ACHN (cell line): Measurements from ENCODE around the gene ANAPC13.

ENCODE experiments used
- DNase-seq: peaks from one replicate; pipeline ENCODE4 v3.0.0-alpha.2; 2015
- in situ Hi-C: cut with HindIII; loops from 2 replicates; pipeline ENCODE4 v1.10.0; 2017; ENCODE audit warnings: low sequenced_read_pairs, low pct_ligation_motif_present, low pct_unique_long_range_greater_than_20kb

Gene ANAPC13

GRCh38 chr3:134463676-134464063 lies 22.1 kb downstream of the ANAPC13 start:
- in situ Hi-C loops: no loop called here

GRCh38 chr3:134462331-134462941 lies 23.3 kb downstream of the ANAPC13 start:
- DNase-seq: no peak
- in situ Hi-C loops: no loop called here

More at GRCh38 chr3:134463676-134464063, 22.1 kb downstream of the ANAPC13 start:
- DNase-seq: no peak

GRCh38 chr3:134460965-134461364 lies 24.8 kb downstream of the ANAPC13 start:
- DNase-seq: no peak
- in situ Hi-C loops: no loop called here

- in situ Hi-C loops: no loop called here
These were observed 26.2 kb downstream of the ANAPC13 start for GRCh38 chr3:134459562-134459961.

GRCh38 chr3:134458406-134458945 lies 27.3 kb downstream of the ANAPC13 start:
- in situ Hi-C loops: no loop called here
- DNase-seq: no peak

More at GRCh38 chr3:134459562-134459961, 26.2 kb downstream of the ANAPC13 start:
- no peak for DNase-seq

- in situ Hi-C loops: no loop called here
These were observed 28.3 kb downstream of the ANAPC13 start for GRCh38 chr3:134457376-134458074.

GRCh38 chr3:134453631-134454030 lies 32.2 kb downstream of the ANAPC13 start:
- in situ Hi-C loops: no loop called here
- DNase-seq: no peak

More at GRCh38 chr3:134457376-134458074, 28.3 kb downstream of the ANAPC13 start:
- DNase-seq: no peak

GRCh38 chr3:134449951-134450350 lies 35.8 kb downstream of the ANAPC13 start:
- no peak for DNase-seq
- in situ Hi-C loops: no loop called here

GRCh38 chr3:134449277-134449676 lies 36.5 kb downstream of the ANAPC13 start:
- in situ Hi-C loops: no loop called here
- peak; percentile 60 for DNase-seq

GRCh38 chr3:134448664-134449063 lies 37.1 kb downstream of the ANAPC13 start:
- no peak for DNase-seq
- in situ Hi-C loops: no loop called here

- in situ Hi-C loops: no loop called here
- DNase-seq: no peak
These were observed 38.4 kb downstream of the ANAPC13 start for GRCh38 chr3:134447351-134447750.

- in situ Hi-C loops: no loop called here
- no peak for DNase-seq
These were observed 39.0 kb downstream of the ANAPC13 start for GRCh38 chr3:134446800-134447199.

GRCh38 chr3:134445636-134446035 lies 40.1 kb downstream of the ANAPC13 start:
- no peak for DNase-seq

GRCh38 chr3:134445095-134445494 lies 40.7 kb downstream of the ANAPC13 start:
- in situ Hi-C loops: no loop called here
- DNase-seq: no peak

More at GRCh38 chr3:134445636-134446035, 40.1 kb downstream of the ANAPC13 start:
- in situ Hi-C loops: no loop called here

- DNase-seq: no peak
- in situ Hi-C loops: no loop called here
These were observed 44.0 kb downstream of the ANAPC13 start for GRCh38 chr3:134441821-134442220.

- in situ Hi-C loops: no loop called here
- no peak for DNase-seq
These were observed 44.5 kb downstream of the ANAPC13 start for GRCh38 chr3:134441321-134441720.

GRCh38 chr3:134437211-134437752 lies 48.5 kb downstream of the ANAPC13 start:
- no peak for DNase-seq
- in situ Hi-C loops: no loop called here

- in situ Hi-C loops: no loop called here
- no peak for DNase-seq
These were observed 53.5 kb downstream of the ANAPC13 start for GRCh38 chr3:134432236-134432635.

- DNase-seq: no peak
- in situ Hi-C loops: no loop called here
These were observed 54.8 kb downstream of the ANAPC13 start for GRCh38 chr3:134430950-134431445.
